Liver (tissue), 3 donors: ENCODE results near the gene ANKRD53.

ENCODE experiments used
- CTCF ChIP-seq: fragments of 150-350 bp; IDR thresholded peaks from 2 replicates; pipeline ENCODE4 v1.5.1; 2017; ENCODE audit warnings: improper control_type of control experiment, low read depth, low read length; ENCODE audit not compliant: missing input control
- RAD21 ChIP-seq, 2 donors: IDR thresholded peaks; 2 replicates each; pipeline ENCODE4 v1.6.1; 2016; ENCODE audit warnings: antibody characterized with exemption in 2 of 2, mild to moderate bottlenecking in 2 of 2
- REST ChIP-seq: IDR thresholded peaks from 2 replicates; pipeline ENCODE4 v1.6.1; 2016; ENCODE audit warnings: antibody characterized with exemption, mild to moderate bottlenecking
- SP1 ChIP-seq: IDR thresholded peaks from 2 replicates; pipeline ENCODE4 v1.6.1; 2018; ENCODE audit warnings: antibody characterized with exemption, mild to moderate bottlenecking
- donor health status: healthy.
- donor health status: healthy.

GRCh38 chr2:70954886-70955285 is 23.5 kb upstream of the ANKRD53 start:
- TF ChIP-seq CTCF = no peak
- no peak for TF ChIP-seq RAD21 (IDR thresholded peaks at IDR 0.05)
- no peak for TF ChIP-seq REST
- TF ChIP-seq SP1 = no peak
